B cell (primary cell): ENCODE measurements around the gene AKAP8.

Experiments used
- CTCF ChIP-seq: fragments of 200-600 bp; IDR thresholded peaks from one replicate; pipeline ENCODE4 v1.8.0; 2022; ENCODE audit warnings: antibody characterized with exemption, mild to moderate bottlenecking
- EZH2 ChIP-seq: IDR thresholded peaks from 2 replicates; pipeline ENCODE4 v1.6.1; 2012; ENCODE audit warnings: borderline replicate concordance, low read depth, mild to moderate bottlenecking, moderate library complexity, low read length; ENCODE audit not compliant: insufficient read depth, poor library complexity, severe bottlenecking

GRCh38 chr19:15357906-15358305, 21.7 kb downstream of the AKAP8 start:
- no peak for TF ChIP-seq CTCF
- TF ChIP-seq EZH2, result no peak
